Liver (tissue), 9 donors: Measurements from ENCODE around the gene RPLP2. TPM values are rescaled to one million over a fixed set of nuclear protein-coding genes. Genes with fewer than 3 reads are reported as not detected.

Experiments used
- DNase-seq: peaks from one replicate; pipeline ENCODE4 v3.0.0-alpha.2; 2017; ENCODE audit warnings: low spot score
- H3K27ac ChIP-seq, 2 donors: one replicate each; pipeline ENCODE4 v1.7.0; 2013; ENCODE audit warnings: inconsistent platforms in 2 of 2, low read length in 2 of 2, control low read depth in 1 of 2, low read depth in 1 of 2, mild to moderate bottlenecking in 1 of 2
- H3K27me3 ChIP-seq, 4 donors: one replicate each; pipeline versions ENCODE4 v1.6.1 to v1.7.0; 2013; ENCODE audit warnings: low read length in 3 of 4, inconsistent platforms in 1 of 4, mild to moderate bottlenecking in 1 of 4, moderate library complexity in 1 of 4; ENCODE audit not compliant: control insufficient read depth in 4 of 4, insufficient read depth in 4 of 4
- H3K36me3 ChIP-seq, 4 donors: one replicate each; pipeline versions ENCODE4 v1.6.1 to v1.7.0; 2013; ENCODE audit warnings: low read length in 3 of 4, mild to moderate bottlenecking in 3 of 4, low read depth in 1 of 4, moderate library complexity in 1 of 4; ENCODE audit not compliant: control insufficient read depth in 4 of 4, insufficient read depth in 3 of 4
- H3K4me1 ChIP-seq, 4 donors: one replicate each; pipeline versions ENCODE4 v1.6.1 to v1.7.0; 2013; ENCODE audit warnings: low read length in 3 of 4, mild to moderate bottlenecking in 3 of 4, moderate library complexity in 1 of 4; ENCODE audit not compliant: control insufficient read depth in 4 of 4, insufficient read depth in 4 of 4
- H3K4me3 ChIP-seq, 3 donors: one replicate each; pipeline versions ENCODE4 v1.6.1 to v1.7.0; 2013; ENCODE audit warnings: low read length in 3 of 3, control low read depth in 1 of 3, low read depth in 1 of 3, mild to moderate bottlenecking in 1 of 3
- H3K9ac ChIP-seq, 2 donors: one replicate each; pipeline ENCODE4 v1.7.0; 2013; ENCODE audit warnings: low read length in 2 of 2, mild to moderate bottlenecking in 2 of 2, moderate library complexity in 2 of 2, control low read depth in 1 of 2, low read depth in 1 of 2
- H3K9me3 ChIP-seq, 4 donors: one replicate each; pipeline versions ENCODE4 v1.6.1 to v1.7.0; 2013; ENCODE audit warnings: low read length in 3 of 4; ENCODE audit not compliant: control insufficient read depth in 4 of 4
- ATF3 ChIP-seq: IDR thresholded peaks from 2 replicates; pipeline ENCODE4 v1.6.1; 2016; ENCODE audit warnings: antibody characterized with exemption
- CTCF ChIP-seq: fragments of 150-350 bp; IDR thresholded peaks from 2 replicates; pipeline ENCODE4 v1.5.1; 2017; ENCODE audit warnings: improper control_type of control experiment, low read depth, low read length; ENCODE audit not compliant: missing input control
- EGR1 ChIP-seq, 2 donors: IDR thresholded peaks; 2 replicates each; pipeline ENCODE4 v1.6.1; 2016 to 2018; ENCODE audit warnings: antibody characterized with exemption in 2 of 2, low read depth in 2 of 2
- FOXA2 ChIP-seq: IDR thresholded peaks from 2 replicates; pipeline ENCODE4 v1.6.1; 2016; ENCODE audit warnings: antibody characterized with exemption
- GABPA ChIP-seq, 2 donors: IDR thresholded peaks in 1 of 2; conservative IDR thresholded peaks in 1 of 2; 2 replicates each; pipeline ENCODE4 v1.6.1; 2016; ENCODE audit warnings: antibody characterized with exemption in 2 of 2, mild to moderate bottlenecking in 1 of 2, moderate library complexity in 1 of 2
- HNF4A ChIP-seq, 2 donors: conservative IDR thresholded peaks; 2 replicates each; pipeline ENCODE4 v1.6.1; 2016; ENCODE audit warnings: antibody characterized with exemption in 2 of 2, mild to moderate bottlenecking in 2 of 2
- HNF4G ChIP-seq: IDR thresholded peaks from 2 replicates; pipeline ENCODE4 v1.6.1; 2016; ENCODE audit warnings: antibody characterized with exemption
- JUND ChIP-seq, 2 donors: IDR thresholded peaks; 2 replicates each; pipeline ENCODE4 v1.6.1; 2016; ENCODE audit warnings: antibody characterized with exemption in 2 of 2
- MAX ChIP-seq: IDR thresholded peaks from 2 replicates; pipeline ENCODE4 v1.6.1; 2016; ENCODE audit warnings: antibody characterized with exemption
- RXRA ChIP-seq, 2 donors: IDR thresholded peaks; 2 replicates each; pipeline ENCODE4 v1.6.1; 2017 to 2018; ENCODE audit warnings: antibody characterized with exemption in 2 of 2, mild to moderate bottlenecking in 1 of 2
- SP1 ChIP-seq: IDR thresholded peaks from 2 replicates; pipeline ENCODE4 v1.6.1; 2018; ENCODE audit warnings: antibody characterized with exemption, mild to moderate bottlenecking
- TAF1 ChIP-seq: conservative IDR thresholded peaks from 2 replicates; pipeline ENCODE4 v1.6.1; 2016; ENCODE audit warnings: antibody characterized with exemption, mild to moderate bottlenecking
- YY1 ChIP-seq: IDR thresholded peaks from 2 replicates; pipeline ENCODE4 v1.6.1; 2016; ENCODE audit warnings: antibody characterized with exemption, mild to moderate bottlenecking
- ZBTB33 ChIP-seq: IDR thresholded peaks from 2 replicates; pipeline ENCODE4 v1.6.1; 2016; ENCODE audit warnings: antibody characterized with exemption
- WGBS: extraction: QIAGEN DNeasy Blood & Tissue Kit; methylation state at CpG from one replicate; pipeline ENCODE4 v1.1.7; 2013; 5-methylcytosine and 5-hydroxymethylcytosine counted together
- polyA plus RNA-seq, 2 donors: library from polyadenylated mRNA; stranded (reverse) in 1 of 2; unstranded in 1 of 2; fragments of 200-250 nt in 1 of 2; fragments of >200 nt in 1 of 2; fragmentation: Nextera tagmentation in 1 of 2; extraction: Ambion mirVana in 1 of 2; gene quantifications; one replicate each; pipeline versions ENCODE4 v1.2.1 to v1.2.3, GENCODE V29; 2013 to 2015
- total RNA-seq, 2 donors: library from RNA; depleted of rRNA; stranded (reverse); fragments of >200 nt; gene quantifications; one replicate each; pipeline ENCODE4 v1.2.3, GENCODE V29; 2014
- donor health status: healthy.
- donor health status: healthy.
- donor health status: healthy.
- donor health status: healthy.
- donor health status: healthy.

Gene RPLP2
- total and polyA plus RNA-seq, 4 donors: 59.8 to 476 (median 285) TPM

- no peak for TF ChIP-seq EGR1 (IDR thresholded peaks at IDR 0.05; ENCODE audit: low read depth in 2 of 2)
- no peak for TF ChIP-seq ATF3
- TF ChIP-seq YY1: no peak
- TF ChIP-seq JUND (IDR thresholded peaks at IDR 0.05): no peak
- H3K27ac ChIP-seq: no peak overlapping the region
- no peak for DNase-seq
- H3K9ac ChIP-seq: no peak overlapping the region
- H3K4me3 ChIP-seq: no peak overlapping the region
- H3K4me1 ChIP-seq: peaks cover 0 to 14% (median 5%) of the 10 kb centered on the region in 4 donors
- 87% methylated on average over 15 of the region's 15 CpGs for WGBS
- H3K9me3 ChIP-seq: no peaks in the 10 kb centered on the region
- peaks cover 0 to 3% (median 0%) of the 10 kb centered on the region in 4 donors for H3K27me3 ChIP-seq
- H3K36me3 ChIP-seq: no peaks in the 10 kb centered on the region
Measured at GRCh38 chr11:852762-853161, 43.0 kb downstream of the RPLP2 start.

GRCh38 chr11:853682-854448 is 44.1 kb downstream of the RPLP2 start:
- Histone ChIP-seq H3K27ac (no peak overlapping the region), H3K4me3 (no peak overlapping the region), H3K9ac (no peak overlapping the region), H3K9me3 (no peaks in the 10 kb centered on the region), H3K36me3 (no peaks in the 10 kb centered on the region), H3K27me3 (no peaks in the 10 kb centered on the region), H3K4me1 (peaks cover 0 to 4% (median 1%) of the 10 kb centered on the region in 4 donors)
- DNase-seq: no peak
- TF ChIP-seq FOXA2 (no peak), TAF1 (no peak), HNF4A (conservative IDR thresholded peaks at IDR 0.05) (no peak), YY1 (no peak), EGR1 (IDR thresholded peaks at IDR 0.05; ENCODE audit: low read depth in 2 of 2) (no peak), JUND (IDR thresholded peaks at IDR 0.05) (no peak), ZBTB33 (no peak), MAX (no peak), GABPA (IDR thresholded peaks at IDR 0.05 in 1 of 2, conservative IDR thresholded peaks at IDR 0.05 in 1 of 2) (no peak), SP1 (no peak), RXRA (IDR thresholded peaks at IDR 0.05) (no peak), HNF4G (no peak), CTCF (no peak)
- 93% methylated on average over 27 of the region's 27 CpGs for WGBS
